ENCODE measurements around the gene TBC1D3B. TPM values are rescaled to one million over a fixed set of nuclear protein-coding genes. Genes with fewer than 3 reads are reported as not detected.

Gene TBC1D3B
- total and polyA plus RNA-seq, 2 donors (not counting 1 experiment from before 2014, with no cell fraction given), result 0.86 to 2.3 TPM

Other genes starting within 250 kb of the TBC1D3B start
- gene RDM1, start 245.9 kb downstream of the TBC1D3B start, total RNA-seq, result under 0.01 and 0.83 TPM in 2 replicates
- 0.48 and 0.75 TPM in 2 replicates for gene RDM1, start 245.9 kb downstream of the TBC1D3B start, polyA plus RNA-seq
- gene LYZL6, start 232.9 kb downstream of the TBC1D3B start, total RNA-seq, result not detected in 2 replicates
- not detected in 2 replicates for gene LYZL6, start 232.9 kb downstream of the TBC1D3B start, polyA plus RNA-seq
- not detected in 2 replicates for gene CCL16, start 195.1 kb downstream of the TBC1D3B start, total RNA-seq
- not detected in 2 replicates for gene CCL16, start 195.1 kb downstream of the TBC1D3B start, polyA plus RNA-seq
- gene CCL14, start 189.9 kb downstream of the TBC1D3B start, total RNA-seq, result not detected in 2 replicates
- gene CCL14, start 189.9 kb downstream of the TBC1D3B start, polyA plus RNA-seq, result not detected in 2 replicates
- not detected in 2 replicates for gene CCL15, start 175.1 kb downstream of the TBC1D3B start, total RNA-seq
- not detected in 2 replicates for gene CCL15, start 175.1 kb downstream of the TBC1D3B start, polyA plus RNA-seq
- gene CCL23, start 158.7 kb downstream of the TBC1D3B start, total RNA-seq, result not detected in 2 replicates
- not detected in 2 replicates for gene CCL23, start 158.7 kb downstream of the TBC1D3B start, polyA plus RNA-seq
- gene CCL18, start 112.4 kb downstream of the TBC1D3B start, total RNA-seq, result not detected in 2 replicates
- gene CCL18, start 112.4 kb downstream of the TBC1D3B start, polyA plus RNA-seq, result not detected in 2 replicates
- gene CCL3, start 86.5 kb downstream of the TBC1D3B start, total RNA-seq, result not detected in 2 replicates
- gene CCL3, start 86.5 kb downstream of the TBC1D3B start, polyA plus RNA-seq, result not detected in 2 replicates
- not detected in 2 replicates for gene CCL4, start 72.8 kb downstream of the TBC1D3B start, total RNA-seq
- not detected in 2 replicates for gene CCL4, start 72.8 kb downstream of the TBC1D3B start, polyA plus RNA-seq
- gene CCL3L1, start 20.1 kb upstream of the TBC1D3B start, total RNA-seq, result not detected in 2 replicates
- not detected in 2 replicates for gene CCL3L1, start 20.1 kb upstream of the TBC1D3B start, polyA plus RNA-seq
- gene CCL4L2, start 34.4 kb upstream of the TBC1D3B start, total RNA-seq, result not detected in 2 replicates
- gene CCL4L2, start 34.4 kb upstream of the TBC1D3B start, polyA plus RNA-seq, result not detected in 2 replicates
- gene TBC1D3I, start 87.9 kb upstream of the TBC1D3B start, total RNA-seq, result under 0.01 and 0.51 TPM in 2 replicates
- gene TBC1D3I, start 87.9 kb upstream of the TBC1D3B start, polyA plus RNA-seq, result 0.03 TPM in 1 of 2 replicates, not detected in the other
- not detected in 2 replicates for gene TBC1D3G, start 147.2 kb upstream of the TBC1D3B start, total RNA-seq
- not detected in 2 replicates for gene TBC1D3G, start 147.2 kb upstream of the TBC1D3B start, polyA plus RNA-seq
- not detected in 2 replicates for gene TBC1D3H, start 211.8 kb upstream of the TBC1D3B start, total RNA-seq
- not detected in 2 replicates for gene TBC1D3H, start 211.8 kb upstream of the TBC1D3B start, polyA plus RNA-seq

Data from fibroblast of lung (primary cell).